ENCODE measurements around the gene IFIT3. TPM values are rescaled to one million over a fixed set of nuclear protein-coding genes. Genes with fewer than 3 reads are reported as not detected.
"Not testable (repeated sequence)": the region's sequence is repeated elsewhere in the genome, so short reads cannot be mapped to it uniquely, and the experiment has no call there.

Gene IFIT3
- total RNA-seq, 1 donor from 2014 or later = 1.8 TPM

DNA sequence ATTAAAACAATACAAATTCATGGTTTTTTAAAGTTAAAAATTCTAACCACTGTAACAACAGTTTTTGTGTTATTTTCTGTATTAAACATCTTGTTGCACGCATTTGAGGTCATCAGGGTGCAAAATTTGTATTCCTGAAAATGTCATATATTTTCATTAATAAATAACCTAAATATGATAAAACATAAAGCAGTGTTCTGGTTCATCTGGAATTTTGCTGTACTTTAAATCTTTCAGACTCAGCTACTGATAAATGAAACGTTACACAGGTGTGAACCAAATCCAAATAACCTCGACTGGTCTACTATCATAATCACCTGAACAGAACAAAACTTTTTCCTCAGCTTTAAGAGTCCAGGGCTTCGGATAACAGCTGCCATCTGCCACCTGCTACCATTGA lies 19.1 kb upstream of the IFIT3 start:
- TF ChIP-seq, protein P1, sequence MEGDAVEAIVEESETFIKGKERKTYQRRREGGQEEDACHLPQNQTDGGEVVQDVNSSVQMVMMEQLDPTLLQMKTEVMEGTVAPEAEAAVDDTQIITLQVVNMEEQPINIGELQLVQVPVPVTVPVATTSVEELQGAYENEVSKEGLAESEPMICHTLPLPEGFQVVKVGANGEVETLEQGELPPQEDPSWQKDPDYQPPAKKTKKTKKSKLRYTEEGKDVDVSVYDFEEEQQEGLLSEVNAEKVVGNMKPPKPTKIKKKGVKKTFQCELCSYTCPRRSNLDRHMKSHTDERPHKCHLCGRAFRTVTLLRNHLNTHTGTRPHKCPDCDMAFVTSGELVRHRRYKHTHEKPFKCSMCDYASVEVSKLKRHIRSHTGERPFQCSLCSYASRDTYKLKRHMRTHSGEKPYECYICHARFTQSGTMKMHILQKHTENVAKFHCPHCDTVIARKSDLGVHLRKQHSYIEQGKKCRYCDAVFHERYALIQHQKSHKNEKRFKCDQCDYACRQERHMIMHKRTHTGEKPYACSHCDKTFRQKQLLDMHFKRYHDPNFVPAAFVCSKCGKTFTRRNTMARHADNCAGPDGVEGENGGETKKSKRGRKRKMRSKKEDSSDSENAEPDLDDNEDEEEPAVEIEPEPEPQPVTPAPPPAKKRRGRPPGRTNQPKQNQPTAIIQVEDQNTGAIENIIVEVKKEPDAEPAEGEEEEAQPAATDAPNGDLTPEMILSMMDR (conservative IDR thresholded peaks at IDR 0.05) = no peak
- Mint-ChIP-seq H3K4me1 (peaks cover 8% of the 10 kb centered on the region), H3K36me3 (ENCODE audit: low read depth) (no peaks in the 10 kb centered on the region)

DNA sequence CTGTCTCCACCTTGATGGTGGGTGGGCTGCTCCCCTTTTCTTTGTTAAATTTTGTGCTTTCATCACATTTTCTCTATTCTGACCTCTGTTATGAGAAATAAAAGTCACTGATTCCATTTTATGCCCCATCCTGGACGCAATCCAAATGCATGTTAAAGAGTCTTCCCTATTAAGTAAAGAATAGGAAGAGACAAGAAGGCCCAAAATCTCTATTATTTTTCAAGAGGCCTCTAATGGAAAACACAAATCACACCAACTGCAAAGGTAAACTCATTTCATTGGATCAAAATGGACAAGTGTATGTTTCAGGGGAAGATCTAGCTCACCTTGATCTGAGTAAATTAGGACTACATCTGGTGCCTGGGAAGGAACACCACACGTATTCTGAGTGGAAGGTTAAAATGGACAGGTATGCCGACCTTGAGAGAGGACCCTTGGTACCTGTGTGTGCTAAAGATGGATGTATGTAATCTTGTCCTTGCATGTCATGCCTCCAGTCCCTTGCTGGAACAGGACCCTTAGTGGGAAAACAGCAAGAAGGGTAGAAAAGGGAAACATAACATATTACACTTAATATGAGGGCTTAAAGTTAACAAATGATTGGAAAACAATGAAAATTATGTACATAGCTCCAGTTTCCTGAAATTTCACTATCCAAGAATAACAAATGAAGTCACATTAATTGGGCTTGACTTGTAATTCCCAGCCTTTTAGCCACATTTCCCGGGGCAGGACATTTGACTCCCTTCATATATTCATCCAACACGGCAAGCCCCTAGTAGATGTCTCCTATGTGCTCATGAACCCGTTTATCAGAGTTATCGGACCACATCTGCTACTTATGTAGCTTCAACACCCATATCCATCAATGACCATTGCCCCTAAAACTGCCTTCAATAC lies 18.4 kb upstream of the IFIT3 start:
- H3K27ac Mint-ChIP-seq (ENCODE audit: unreplicated experiment) = no peak overlapping the region
- DNase-seq (ENCODE audit: low read depth, low spot score) = no peak
- H3K9me3 Mint-ChIP-seq = no peaks in the 10 kb centered on the region

More for the DNA sequence above, 19.1 kb upstream of the IFIT3 start:
- Mint-ChIP-seq H3K27me3 (ENCODE audit: low read depth) (no peaks in the 10 kb centered on the region), H3K27ac (ENCODE audit: unreplicated experiment) (no peak overlapping the region), H3K9me3 (no peaks in the 10 kb centered on the region), H3K4me3 (no peak overlapping the region)
- no peak for DNase-seq (ENCODE audit: low read depth, low spot score)

GRCh38 chr10:89310056-89310893 lies 17.5 kb upstream of the IFIT3 start:
- Mint-ChIP-seq H3K4me3 (no peak overlapping the region), H3K9me3 (no peaks in the 10 kb centered on the region), H3K27ac (ENCODE audit: unreplicated experiment) (no peak overlapping the region), H3K27me3 (ENCODE audit: low read depth) (no peaks in the 10 kb centered on the region), H3K4me1 (peaks cover 5% of the 10 kb centered on the region), H3K36me3 (ENCODE audit: low read depth) (no peaks in the 10 kb centered on the region)
- TF ChIP-seq, protein P1 (conservative IDR thresholded peaks at IDR 0.05) = no peak
- DNase-seq (ENCODE audit: low read depth, low spot score) = no peak

More for the DNA sequence above, 18.4 kb upstream of the IFIT3 start:
- no peaks in the 10 kb centered on the region for H3K36me3 Mint-ChIP-seq (ENCODE audit: low read depth)
- no peaks in the 10 kb centered on the region for H3K27me3 Mint-ChIP-seq (ENCODE audit: low read depth)
- TF ChIP-seq, protein P1 (conservative IDR thresholded peaks at IDR 0.05) = no peak
- H3K4me3 Mint-ChIP-seq = no peak overlapping the region
- peaks cover 8% of the 10 kb centered on the region for H3K4me1 Mint-ChIP-seq

DNA sequence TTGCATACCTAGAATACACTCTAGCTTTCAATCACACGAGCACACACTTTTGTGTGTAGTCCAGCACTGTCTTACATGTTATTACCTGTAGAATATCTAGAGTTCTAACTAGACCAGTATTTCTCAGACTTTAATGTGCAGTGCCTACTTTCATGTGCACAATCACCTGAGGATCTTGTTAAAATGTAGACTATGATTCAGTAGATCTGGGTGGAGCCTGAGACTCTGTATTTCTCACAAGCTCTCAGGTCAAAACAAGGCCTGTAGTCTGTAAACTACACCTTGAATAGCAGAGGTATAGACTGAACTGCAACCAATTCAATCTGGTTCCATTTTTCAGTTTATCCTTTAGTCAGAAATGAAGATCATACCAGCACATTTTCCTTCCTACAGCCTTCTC lies 14.8 kb upstream of the IFIT3 start:
- Mint-ChIP-seq H3K4me1 (no peaks in the 10 kb centered on the region), H3K27me3 (ENCODE audit: low read depth) (no peaks in the 10 kb centered on the region), H3K27ac (ENCODE audit: unreplicated experiment) (no peak overlapping the region), H3K4me3 (no peak overlapping the region), H3K9me3 (peaks cover 1% of the 10 kb centered on the region), H3K36me3 (ENCODE audit: low read depth) (peaks cover 7% of the 10 kb centered on the region)
- TF ChIP-seq, protein P1 (conservative IDR thresholded peaks at IDR 0.05) = no peak
- DNase-seq (ENCODE audit: low read depth, low spot score) = no peak

GRCh38 chr10:89314676-89315075 lies 13.1 kb upstream of the IFIT3 start:
- H3K9me3 Mint-ChIP-seq = peaks cover 4% of the 10 kb centered on the region
- H3K27ac Mint-ChIP-seq (ENCODE audit: unreplicated experiment) = no peak overlapping the region
- TF ChIP-seq, protein P1 (conservative IDR thresholded peaks at IDR 0.05) = no peak
- H3K4me3 Mint-ChIP-seq = no peak overlapping the region
- H3K4me1 Mint-ChIP-seq = no peaks in the 10 kb centered on the region
- no peaks in the 10 kb centered on the region for H3K27me3 Mint-ChIP-seq (ENCODE audit: low read depth)
- peaks cover 17% of the 10 kb centered on the region for H3K36me3 Mint-ChIP-seq (ENCODE audit: low read depth)
- no peak for DNase-seq (ENCODE audit: low read depth, low spot score)

GRCh38 chr10:89318047-89318446 lies 9.8 kb upstream of the IFIT3 start:
- not testable (repeated sequence) for H3K4me1 Mint-ChIP-seq; DNase-seq (ENCODE audit: low read depth, low spot score); H3K27ac Mint-ChIP-seq (ENCODE audit: unreplicated experiment); H3K4me3 Mint-ChIP-seq; H3K9me3 Mint-ChIP-seq; H3K27me3 Mint-ChIP-seq (ENCODE audit: low read depth)
- H3K36me3 Mint-ChIP-seq (ENCODE audit: low read depth) = peaks cover 17% of the 10 kb centered on the region

DNA sequence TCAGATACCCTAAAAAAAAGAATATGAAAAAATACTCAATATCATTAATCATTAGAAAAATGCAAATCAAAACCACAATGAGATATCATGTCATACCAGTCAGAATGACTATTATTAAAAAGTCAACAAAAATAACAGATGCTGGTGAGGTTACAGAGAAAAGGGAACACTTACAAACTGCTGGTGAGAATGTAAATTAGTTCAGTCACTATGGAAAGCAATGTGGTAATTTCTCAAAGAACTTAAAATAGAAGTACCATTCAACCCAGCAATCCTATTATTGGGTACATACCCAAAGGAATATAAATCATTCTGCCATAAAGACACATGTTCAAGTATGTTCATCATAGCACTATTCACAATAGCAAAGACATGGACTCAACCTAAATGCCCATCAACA lies 2.7 kb upstream of the IFIT3 start:
- H3K27ac Mint-ChIP-seq (ENCODE audit: unreplicated experiment); H3K36me3 Mint-ChIP-seq (ENCODE audit: low read depth); H3K4me3 Mint-ChIP-seq; H3K27me3 Mint-ChIP-seq (ENCODE audit: low read depth); DNase-seq (ENCODE audit: low read depth, low spot score); H3K9me3 Mint-ChIP-seq: not testable (repeated sequence)
- H3K4me1 Mint-ChIP-seq = peaks cover 35% of the 10 kb centered on the region

- Mint-ChIP-seq H3K4me1 (peaks cover 42% of the 10 kb centered on the region), H3K4me3 (peak overlapping the region; percentile 29)
- H3K27ac Mint-ChIP-seq (ENCODE audit: unreplicated experiment); H3K27me3 Mint-ChIP-seq (ENCODE audit: low read depth); H3K9me3 Mint-ChIP-seq; H3K36me3 Mint-ChIP-seq (ENCODE audit: low read depth); DNase-seq (ENCODE audit: low read depth, low spot score): not testable (repeated sequence)
Observed at GRCh38 chr10:89325856-89326255, 1.9 kb upstream of the IFIT3 start.
